ENCODE data around the gene LRRC23.

The LRRC23 gene

GRCh38 chr12:6925540-6926279 is 21.1 kb downstream of the LRRC23 start:
- no peak for DNase-seq (ENCODE audit: low read depth, low spot score)

GRCh38 chr12:6927379-6928021 is 22.9 kb downstream of the LRRC23 start, which contains the start of gene ATN1:
Gene ATN1 (plus strand): TSS chr12:6927959. CDS start chr12:6934002, 6,043 bp downstream.
- DNase-seq (ENCODE audit: low read depth, low spot score), result no peak

- DNase-seq (ENCODE audit: low read depth, low spot score), result no peak
Measured at GRCh38 chr12:6928022-6928702, 23.5 kb downstream of the LRRC23 start.

GRCh38 chr12:6928703-6929407 is 24.2 kb downstream of the LRRC23 start:
- no peak for DNase-seq (ENCODE audit: low read depth, low spot score)

GRCh38 chr12:6929466-6930452 is 25.1 kb downstream of the LRRC23 start:
- DNase-seq (ENCODE audit: low read depth, low spot score), result no peak

GRCh38 chr12:6932766-6933165 is 28.1 kb downstream of the LRRC23 start:
- DNase-seq (ENCODE audit: low read depth, low spot score), result no peak

- DNase-seq (ENCODE audit: low read depth, low spot score), result no peak
Measured at GRCh38 chr12:6934110-6934509, 29.5 kb downstream of the LRRC23 start.

- no peak for DNase-seq (ENCODE audit: low read depth, low spot score)
Measured at GRCh38 chr12:6935371-6936193, 31.0 kb downstream of the LRRC23 start.

- DNase-seq (ENCODE audit: low read depth, low spot score), result no peak
Measured at GRCh38 chr12:6936194-6936635, 31.6 kb downstream of the LRRC23 start.

GRCh38 chr12:6936636-6937480 is 32.2 kb downstream of the LRRC23 start:
- no peak for DNase-seq (ENCODE audit: low read depth, low spot score)

- DNase-seq (ENCODE audit: low read depth, low spot score), result no peak
Measured at GRCh38 chr12:6937481-6938352, 33.1 kb downstream of the LRRC23 start.

GRCh38 chr12:6938353-6939190 is 34.0 kb downstream of the LRRC23 start:
- no peak for DNase-seq (ENCODE audit: low read depth, low spot score)

GRCh38 chr12:6939191-6939540 is 34.5 kb downstream of the LRRC23 start:
- no peak for DNase-seq (ENCODE audit: low read depth, low spot score)

- DNase-seq (ENCODE audit: low read depth, low spot score), result no peak
Measured at GRCh38 chr12:6941267-6941666, 36.6 kb downstream of the LRRC23 start.

GRCh38 chr12:6941782-6942181 is 37.2 kb downstream of the LRRC23 start:
- no peak for DNase-seq (ENCODE audit: low read depth, low spot score)

- no peak for DNase-seq (ENCODE audit: low read depth, low spot score)
Measured at GRCh38 chr12:6942331-6942665, 37.7 kb downstream of the LRRC23 start.

- DNase-seq (ENCODE audit: low read depth, low spot score), result no peak
Measured at GRCh38 chr12:6943389-6943721, 38.7 kb downstream of the LRRC23 start.

All from iPS DF 19.7 (cell line).